Colon (tissue), 2 donors: Measurements from ENCODE around the gene SH3GL1.

ENCODE experiments used
- FAIRE-seq: peaks from 2 replicates; lab custom pipeline; 2012; peaks lifted over from hg19 to GRCh38; lab: Jason Lieb, UNC
- donor health status: control.
- donor health status: control.

Gene SH3GL1

GRCh38 chr19:4375164-4376027 is 25.0 kb downstream of the SH3GL1 start:
- no peak for FAIRE-seq

- no peak for FAIRE-seq
These were observed 25.7 kb downstream of the SH3GL1 start for GRCh38 chr19:4374498-4375163.

- no peak for FAIRE-seq
These were observed 26.5 kb downstream of the SH3GL1 start for GRCh38 chr19:4373601-4374497.

- FAIRE-seq = no peak
These were observed 27.4 kb downstream of the SH3GL1 start for GRCh38 chr19:4373013-4373367.

GRCh38 chr19:4372165-4373012 is 28.0 kb downstream of the SH3GL1 start:
- FAIRE-seq = no peak

- no peak for FAIRE-seq
These were observed 28.8 kb downstream of the SH3GL1 start for GRCh38 chr19:4371247-4372164.

- no peak for FAIRE-seq
These were observed 29.8 kb downstream of the SH3GL1 start for GRCh38 chr19:4370418-4371041.

GRCh38 chr19:4369888-4370260 is 30.5 kb downstream of the SH3GL1 start:
- FAIRE-seq = no peak

- FAIRE-seq = no peak
These were observed 31.0 kb downstream of the SH3GL1 start for GRCh38 chr19:4369109-4369887.

- no peak for FAIRE-seq
These were observed 32.1 kb downstream of the SH3GL1 start for GRCh38 chr19:4368128-4368820.

GRCh38 chr19:4367781-4368127 is 32.6 kb downstream of the SH3GL1 start:
- no peak for FAIRE-seq

GRCh38 chr19:4367336-4367723 is 33.0 kb downstream of the SH3GL1 start:
- no peak for FAIRE-seq

GRCh38 chr19:4366666-4367335 is 33.5 kb downstream of the SH3GL1 start:
- FAIRE-seq = no peak

- FAIRE-seq = no peak
These were observed 34.3 kb downstream of the SH3GL1 start for GRCh38 chr19:4365791-4366665.

- no peak for FAIRE-seq
These were observed 35.0 kb downstream of the SH3GL1 start for GRCh38 chr19:4365341-4365740.

GRCh38 chr19:4363571-4364304 is 36.6 kb downstream of the SH3GL1 start:
- FAIRE-seq = no peak
